GM21723 (cell line): ENCODE data around the gene CATSPERB.
"Not testable (repeated sequence)": the region's sequence is repeated elsewhere in the genome, so short reads cannot be mapped to it uniquely, and the experiment has no call there.

Experiments
- ATAC-seq: cut with Tn5 transposase; IDR thresholded peaks from one replicate; pipeline ENCODE4 v1.9.1; 2021; ENCODE audit warnings: mild to moderate bottlenecking, moderate library complexity; ENCODE audit not compliant: unreplicated experiment

Gene CATSPERB, protein sequence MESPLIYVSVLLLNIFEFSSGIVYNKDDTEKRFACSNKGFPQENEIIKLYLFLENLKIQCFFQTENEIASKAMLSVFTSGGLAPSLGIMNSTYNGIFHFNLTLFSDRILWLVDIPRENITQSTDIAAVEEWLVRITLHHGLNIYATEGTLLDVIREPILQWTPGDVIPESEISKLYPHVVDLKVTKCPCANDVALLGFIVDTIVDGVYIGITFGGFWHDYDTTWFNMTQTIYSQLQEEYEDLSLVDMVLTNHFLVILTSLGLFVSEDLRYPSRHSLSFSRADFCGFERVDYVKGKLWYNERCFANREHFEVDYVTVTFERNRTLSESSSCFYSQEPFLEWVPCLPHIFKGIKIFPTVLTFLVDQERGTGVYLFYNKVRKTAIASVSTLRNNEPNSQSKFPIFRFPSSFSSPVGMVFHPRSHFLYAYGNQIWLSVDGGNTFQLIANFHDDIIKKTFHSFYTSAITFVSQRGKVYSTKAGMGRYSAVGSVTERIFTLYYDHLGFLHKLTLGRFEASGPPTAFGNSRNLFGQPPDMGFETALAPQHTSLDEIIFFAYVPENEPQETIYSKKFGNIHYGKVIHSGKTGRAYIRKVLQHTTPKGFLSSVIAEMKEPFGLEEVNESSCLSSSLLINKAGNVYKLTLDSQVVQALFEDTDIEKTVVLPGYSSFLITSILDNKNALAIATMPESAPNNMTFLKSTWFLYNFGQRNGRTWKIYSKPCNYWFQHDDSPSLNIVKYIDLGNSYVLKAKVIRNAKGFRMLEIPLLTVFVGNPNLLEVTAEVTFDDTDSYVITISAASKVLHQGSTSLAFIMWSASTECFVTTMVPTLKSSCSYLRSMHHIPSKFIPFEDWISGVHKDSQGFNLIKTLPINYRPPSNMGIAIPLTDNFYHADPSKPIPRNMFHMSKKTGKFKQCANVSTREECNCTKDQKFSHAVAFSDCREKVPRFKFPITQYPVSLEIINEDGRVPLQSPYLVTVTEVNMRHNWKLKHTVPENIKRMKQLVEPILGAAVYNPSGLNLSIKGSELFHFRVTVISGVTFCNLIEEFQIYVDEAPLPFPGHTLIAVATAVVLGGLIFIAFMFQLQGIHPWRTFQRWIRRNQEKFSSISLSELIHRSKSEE

DNA sequence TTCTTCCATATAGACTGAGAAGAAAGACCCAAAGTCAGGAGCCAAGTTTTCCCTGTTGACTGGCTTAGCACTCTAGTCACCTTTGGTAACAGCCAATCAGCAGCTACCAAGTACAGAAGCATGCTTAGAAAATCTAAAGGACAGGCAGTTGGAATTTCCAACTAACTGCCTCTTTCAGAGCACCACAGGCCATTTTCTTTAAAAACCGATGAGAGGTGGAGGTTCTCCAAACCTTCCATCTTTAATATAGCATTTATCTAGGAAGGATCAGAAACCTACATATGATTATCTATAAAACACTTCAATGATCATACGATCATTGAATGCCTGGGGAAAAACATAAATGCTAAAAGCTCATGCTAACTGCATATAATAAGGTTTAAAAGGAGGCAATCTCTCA is at the start of gene CATSPERB:
CATSPERB (minus strand) TSS at position 101 of the 400 bp plus-strand sequence. CDS start 2,607 bp downstream, outside the sequence.
- ATAC-seq: no peak

DNA sequence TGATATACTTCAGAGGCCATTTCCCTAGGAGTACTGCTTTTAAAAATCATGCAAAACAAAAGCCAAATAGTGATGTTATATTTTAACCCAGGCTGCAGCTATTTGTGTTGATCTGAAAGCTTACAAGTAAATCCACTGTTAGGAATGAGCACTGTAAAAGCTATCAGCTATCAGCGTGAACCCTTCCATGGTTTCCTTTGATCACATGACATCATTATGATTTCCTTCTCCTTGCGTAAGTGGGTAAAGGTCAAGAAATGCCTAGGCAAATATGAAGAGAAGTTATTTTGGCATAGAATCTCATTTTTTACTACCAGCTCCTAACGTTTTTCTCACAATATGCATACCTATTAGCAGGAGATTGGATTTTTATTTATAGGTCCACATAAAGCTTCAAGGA is 48.6 kb upstream of the CATSPERB start:
- no peak for ATAC-seq

DNA sequence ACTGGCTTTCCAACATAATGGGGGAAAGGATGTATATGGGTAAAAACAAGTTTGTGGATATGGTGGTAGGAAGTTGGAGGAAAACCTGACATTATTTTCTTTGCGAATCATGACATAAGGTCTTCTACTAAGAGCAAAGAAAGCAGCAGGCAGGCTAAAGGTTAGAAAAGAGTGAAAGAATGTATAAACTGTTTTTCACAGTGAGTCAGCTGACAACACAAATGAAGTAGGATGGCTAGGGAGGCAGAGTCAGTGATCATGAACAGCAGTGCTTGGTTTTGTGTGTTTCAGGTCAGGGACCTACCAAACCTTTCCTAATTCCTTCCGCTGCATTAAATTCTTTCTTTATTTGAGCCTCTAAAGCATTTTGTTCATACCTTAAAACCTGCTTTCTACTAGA is 46.3 kb upstream of the CATSPERB start:
- ATAC-seq: no peak

DNA sequence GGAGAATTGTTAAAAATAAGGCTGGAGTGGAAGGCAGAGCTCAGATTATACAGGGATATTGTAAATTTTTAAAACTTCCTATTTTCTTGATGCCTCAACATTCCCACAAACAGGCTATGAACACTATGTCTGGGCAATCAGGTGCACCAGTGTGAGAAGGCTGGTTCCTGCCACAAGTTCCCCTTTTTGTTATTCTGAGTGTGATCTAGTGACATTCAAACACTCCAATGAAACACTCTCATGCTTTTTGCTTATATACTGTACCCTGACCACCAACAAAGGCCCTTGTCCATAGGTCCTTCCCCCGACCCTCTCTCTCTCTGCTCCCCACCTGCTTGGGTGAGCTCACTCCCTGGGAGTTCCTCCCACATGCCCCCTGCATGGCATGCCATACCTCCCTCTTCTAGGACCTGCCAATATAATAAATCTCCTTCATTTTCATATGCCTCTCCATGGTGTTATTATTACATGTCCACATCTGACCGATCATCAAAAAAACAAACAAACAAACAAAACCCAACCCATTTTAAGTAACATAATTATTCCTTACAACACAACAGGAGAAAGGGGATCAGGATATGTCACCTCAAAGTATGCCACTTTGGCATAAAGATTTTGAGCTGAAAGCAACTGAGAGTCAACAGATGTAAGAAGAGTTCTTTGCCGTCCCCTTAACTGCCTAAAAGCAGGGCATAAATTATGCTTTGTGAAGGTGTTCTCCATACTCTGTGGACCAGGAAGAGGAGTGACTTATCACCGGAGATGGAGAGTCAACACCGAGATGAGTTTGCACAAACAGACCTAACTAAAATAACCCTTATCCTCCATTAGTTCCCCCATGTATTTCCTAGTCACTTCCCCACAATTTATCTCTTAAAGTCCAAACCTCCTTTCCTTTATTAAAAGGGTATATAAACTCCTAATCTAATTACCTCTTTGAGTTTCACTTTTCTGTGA is 42.5 kb upstream of the CATSPERB start:
- no peak for ATAC-seq

DNA sequence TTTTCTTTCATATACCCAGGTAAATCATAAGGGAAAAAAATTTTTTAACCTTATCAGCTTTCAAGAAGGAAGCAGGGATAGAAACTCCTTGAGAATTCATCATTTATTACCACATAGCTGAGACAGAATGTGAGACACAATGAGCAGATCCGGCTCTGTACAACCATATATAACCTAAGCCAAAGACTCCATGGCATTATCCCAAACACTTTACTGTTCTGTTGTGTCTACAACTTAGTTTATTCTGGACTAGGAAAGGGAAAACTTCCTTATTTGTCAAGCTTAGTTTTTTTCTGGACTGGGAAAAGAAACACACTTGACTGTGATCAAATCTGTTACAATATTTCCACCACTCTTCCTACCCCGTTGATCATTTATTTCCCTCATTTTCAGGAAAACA is 38.3 kb upstream of the CATSPERB start:
- ATAC-seq: no peak

DNA sequence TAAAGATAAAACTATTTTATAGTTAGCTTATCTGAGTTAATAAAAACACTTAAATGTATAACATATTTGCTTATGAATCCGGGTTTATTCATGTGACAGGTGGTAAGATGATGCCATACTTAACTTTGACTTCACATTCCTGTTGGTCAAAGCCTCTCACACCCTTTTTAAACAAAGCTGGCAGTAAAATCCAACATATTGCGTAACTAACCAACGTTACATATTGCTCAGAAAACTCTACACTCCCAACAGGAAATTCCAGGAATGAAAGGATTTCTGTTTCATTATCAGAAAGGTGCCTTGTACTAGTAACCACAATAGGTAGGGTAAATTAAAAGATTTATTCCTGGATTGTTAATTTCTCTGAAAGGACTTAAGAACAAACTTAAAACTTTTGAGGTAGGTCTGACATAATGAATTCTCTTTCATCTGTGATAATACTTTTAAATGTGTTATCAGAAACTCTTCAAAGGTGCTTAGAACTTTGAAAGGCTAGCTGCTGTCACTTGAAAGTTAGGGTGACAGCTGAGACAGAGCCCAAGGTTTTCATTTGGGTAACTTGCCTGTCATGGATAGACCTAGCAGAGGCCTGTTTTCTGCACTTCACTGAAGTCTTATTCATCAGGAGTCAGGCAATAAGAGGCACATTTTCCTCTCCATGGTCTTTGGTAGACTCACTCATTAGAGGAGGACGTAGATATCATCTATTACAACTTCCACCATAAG is 23.8 kb upstream of the CATSPERB start:
- no peak for ATAC-seq

DNA sequence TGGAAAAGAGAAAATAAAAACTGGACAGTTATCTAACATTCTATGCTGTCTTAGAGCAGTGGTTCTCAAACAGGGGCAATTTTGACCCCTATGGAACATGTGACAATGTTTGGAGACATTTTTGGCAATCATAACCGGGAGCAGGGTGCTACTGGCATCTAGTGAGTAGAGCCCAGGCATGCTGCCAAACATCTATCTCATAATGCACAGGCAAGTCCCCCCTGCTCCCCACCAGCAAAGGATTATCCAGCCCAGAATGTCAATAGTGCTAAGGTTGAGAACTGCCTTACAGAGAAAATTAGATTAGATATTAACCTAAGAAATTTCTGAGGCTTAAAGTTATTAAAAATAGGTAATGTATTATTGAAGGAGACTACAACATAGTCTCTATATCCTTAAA is 22.9 kb upstream of the CATSPERB start:
- no peak for ATAC-seq

DNA sequence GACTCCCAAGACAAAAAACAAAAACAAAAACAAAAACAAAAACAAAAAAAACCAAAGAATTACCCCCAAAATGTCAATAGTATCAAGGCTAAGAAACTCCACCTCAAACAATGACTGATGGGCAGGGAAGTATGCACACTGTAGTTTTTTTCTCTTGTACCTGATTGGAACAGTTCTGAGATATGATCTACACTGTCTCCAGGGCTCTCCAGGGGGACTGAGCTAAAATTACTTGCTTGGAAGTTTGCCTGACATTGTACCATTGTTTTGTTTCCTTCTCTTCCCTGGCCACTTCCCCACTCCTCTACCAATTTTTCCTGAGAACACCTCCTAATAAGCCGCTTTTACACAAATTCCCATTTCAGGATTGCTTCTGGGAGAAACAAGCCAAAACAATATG is 22.3 kb upstream of the CATSPERB start:
- no peak for ATAC-seq

DNA sequence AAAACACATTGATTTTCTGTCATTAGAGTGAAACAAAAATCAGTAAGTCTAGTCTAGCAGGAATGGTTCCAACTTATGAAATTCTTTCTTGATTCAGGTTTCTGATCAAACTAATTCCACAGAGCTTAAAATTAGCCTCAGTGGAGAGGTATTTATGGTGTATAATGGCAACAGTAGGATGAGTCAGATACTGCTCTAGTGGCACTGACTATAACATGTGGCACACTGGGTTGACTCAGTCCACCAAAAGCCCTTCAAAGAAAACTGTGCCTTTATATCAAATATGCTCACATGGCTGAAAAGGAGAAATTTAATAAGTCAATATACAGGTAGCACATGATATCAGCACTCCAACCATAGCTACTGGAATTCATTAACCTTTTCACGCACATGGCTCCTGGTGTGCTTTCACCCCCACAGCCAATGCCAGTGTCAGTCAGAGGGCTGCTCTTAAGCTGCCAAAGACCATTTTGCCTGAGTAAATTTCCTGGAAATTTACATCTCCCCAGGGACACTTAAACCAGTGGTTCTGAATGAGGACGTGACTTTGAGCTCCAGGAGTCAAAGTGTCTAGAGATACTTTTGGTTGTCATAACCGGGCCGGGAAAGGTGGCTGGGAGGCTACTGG is 21.7 kb upstream of the CATSPERB start:
- no peak for ATAC-seq

DNA sequence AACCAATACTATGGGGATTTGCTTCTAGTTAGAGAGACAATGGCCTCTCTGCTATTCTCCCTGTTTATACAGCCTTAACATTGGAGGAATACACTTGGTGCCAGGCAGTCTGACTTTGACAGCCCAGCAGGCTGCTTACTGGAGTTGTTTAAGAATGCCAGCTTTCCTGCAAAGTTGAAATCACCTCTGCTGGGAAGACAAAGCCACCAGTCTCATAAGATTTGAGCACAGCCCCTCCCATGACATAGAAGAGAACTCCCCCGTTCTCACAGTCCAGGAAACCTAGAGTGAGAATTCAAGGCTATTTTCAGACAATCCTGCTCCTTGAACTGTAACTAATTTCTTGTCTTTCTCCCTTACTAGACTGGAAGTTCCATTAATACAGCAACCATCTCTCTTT is 21.1 kb upstream of the CATSPERB start:
- no peak for ATAC-seq

DNA sequence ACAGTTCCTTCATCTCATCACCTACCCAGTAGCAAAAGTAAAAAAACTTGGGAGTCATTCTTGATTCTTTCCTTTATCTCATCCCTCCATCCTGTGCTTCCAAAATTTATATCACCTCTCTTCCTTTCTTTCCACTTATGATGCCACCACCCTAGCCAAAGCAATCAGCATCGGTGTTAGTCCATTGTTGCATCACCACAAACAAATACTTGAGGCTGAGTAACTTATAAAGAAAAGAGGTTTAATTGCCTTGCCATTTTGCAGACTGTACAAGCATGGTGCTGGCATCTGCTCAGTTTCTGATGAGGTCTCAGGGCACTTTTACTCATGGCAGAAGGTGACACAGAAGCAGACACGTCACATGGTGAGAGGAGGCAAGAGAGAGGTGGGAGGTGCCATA is 19.8 kb upstream of the CATSPERB start:
- no peak for ATAC-seq

DNA sequence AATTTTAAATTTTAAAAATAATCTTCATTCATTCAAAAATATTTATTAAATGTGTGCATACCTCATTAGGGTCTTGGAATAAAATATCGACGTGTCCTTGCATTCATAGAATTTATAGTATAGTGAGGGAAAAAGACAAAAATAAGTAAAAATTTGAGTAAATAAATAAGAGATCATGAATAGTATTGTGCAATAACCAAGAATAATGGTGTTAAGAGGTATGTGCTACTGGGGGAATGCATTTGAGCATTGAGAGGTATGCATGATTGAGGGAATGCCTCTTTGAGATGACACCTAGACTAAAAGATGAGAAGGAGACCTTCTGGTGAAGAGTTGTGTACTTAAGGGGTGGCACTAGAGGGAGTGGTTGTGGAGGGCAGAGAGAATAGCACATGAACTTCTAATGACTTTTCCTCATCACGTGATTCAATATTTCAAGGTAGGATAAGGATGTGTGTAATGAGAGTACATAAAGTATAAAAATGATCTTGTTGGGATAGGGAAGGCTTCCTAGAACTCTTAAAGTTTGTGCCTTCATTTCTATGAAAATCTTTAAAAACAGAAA is 18.8 kb upstream of the CATSPERB start:
- ATAC-seq: no peak

DNA sequence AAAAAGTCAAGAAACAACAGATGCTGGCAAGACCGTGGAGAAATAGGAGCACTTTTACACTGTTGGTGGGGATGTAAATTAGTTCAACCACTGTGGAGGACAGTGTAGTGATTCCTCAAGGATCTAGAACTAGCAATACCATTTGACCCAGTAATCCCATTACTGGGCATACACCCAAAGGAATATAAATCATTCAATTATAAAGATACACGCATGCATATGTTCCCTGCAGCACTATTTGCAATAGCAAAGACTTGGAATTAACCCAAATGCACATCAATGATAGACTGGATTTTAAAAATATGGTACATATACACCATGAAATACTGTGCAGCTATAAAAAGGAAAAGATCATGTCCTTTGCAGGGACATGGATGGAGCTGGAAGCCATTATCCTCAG is 18.0 kb upstream of the CATSPERB start:
- ATAC-seq: no peak

DNA sequence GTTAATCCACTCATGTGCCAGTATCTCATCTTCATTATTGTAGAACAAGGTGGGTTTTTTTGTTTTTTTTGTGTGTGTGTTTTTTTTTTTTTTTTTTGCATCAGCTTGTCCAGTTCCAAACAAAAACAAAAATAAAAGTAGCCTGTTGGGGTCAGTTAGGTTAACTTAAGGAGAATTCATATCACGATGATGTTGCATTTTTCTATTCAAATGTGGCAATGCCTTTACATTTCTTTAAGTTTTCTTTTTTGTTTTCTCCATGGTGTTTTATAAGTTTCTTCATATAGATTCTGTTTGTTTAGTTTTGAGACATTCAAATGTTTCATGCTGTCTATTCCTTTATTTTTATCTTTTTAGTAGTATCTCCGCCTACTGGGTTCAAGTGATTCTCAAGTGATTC is 16.2 kb upstream of the CATSPERB start:
- no peak for ATAC-seq

DNA sequence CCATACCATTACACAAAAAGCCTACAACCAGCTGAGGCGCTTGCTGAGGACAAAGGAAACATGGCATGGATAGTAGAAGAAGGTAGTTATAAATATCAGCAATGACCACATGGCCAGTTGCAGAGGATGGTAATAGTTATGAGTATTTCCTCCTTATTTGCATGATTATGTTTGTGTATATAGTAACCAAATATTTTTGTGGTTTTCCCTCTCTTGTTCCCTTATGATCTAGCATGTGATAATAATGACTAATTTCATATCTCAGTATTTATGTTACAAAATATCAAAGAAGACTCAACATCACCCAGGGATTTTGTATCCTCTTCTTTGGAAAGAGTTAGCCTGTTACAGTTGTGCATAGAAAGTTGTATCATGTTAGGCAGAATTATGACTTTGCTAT is 13.5 kb upstream of the CATSPERB start:
- no peak for ATAC-seq

DNA sequence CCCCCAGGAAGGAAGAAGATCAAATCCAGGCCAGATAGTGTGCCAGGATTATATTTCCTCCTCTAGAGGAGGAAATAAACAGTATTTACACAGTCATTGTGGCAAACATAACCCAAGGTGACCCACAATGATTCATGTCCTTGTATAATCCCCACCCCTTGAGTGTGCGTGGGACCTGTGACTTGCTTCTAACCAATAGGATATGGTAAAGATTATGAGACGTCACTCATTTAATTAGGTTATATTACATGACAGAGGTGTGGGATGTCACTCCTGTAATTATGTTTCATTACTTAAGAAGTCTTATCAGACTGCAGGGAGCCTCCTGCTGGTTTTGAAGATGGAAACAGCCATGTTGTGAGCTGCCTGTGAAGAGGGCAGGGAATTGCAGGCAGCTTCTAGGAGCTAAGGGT is 12.2 kb upstream of the CATSPERB start:
- ATAC-seq: no peak

DNA sequence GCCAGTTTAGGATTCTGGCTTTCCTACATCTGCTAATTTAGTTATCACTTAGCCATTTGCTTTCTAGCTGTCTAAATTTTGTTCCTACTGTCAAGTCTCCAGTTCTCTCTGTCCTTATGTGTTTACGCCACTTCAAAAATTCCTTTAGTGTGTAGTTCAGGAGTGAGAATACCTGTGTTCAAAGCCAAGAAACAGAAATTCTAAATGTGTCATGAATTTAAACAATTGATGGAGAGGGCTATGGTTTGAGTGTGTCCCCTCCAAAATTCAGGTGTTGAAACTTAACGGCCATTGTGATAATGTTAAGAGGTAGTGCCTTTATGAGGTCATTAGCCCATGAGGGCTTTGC is 11.4 kb upstream of the CATSPERB start:
- no peak for ATAC-seq

DNA sequence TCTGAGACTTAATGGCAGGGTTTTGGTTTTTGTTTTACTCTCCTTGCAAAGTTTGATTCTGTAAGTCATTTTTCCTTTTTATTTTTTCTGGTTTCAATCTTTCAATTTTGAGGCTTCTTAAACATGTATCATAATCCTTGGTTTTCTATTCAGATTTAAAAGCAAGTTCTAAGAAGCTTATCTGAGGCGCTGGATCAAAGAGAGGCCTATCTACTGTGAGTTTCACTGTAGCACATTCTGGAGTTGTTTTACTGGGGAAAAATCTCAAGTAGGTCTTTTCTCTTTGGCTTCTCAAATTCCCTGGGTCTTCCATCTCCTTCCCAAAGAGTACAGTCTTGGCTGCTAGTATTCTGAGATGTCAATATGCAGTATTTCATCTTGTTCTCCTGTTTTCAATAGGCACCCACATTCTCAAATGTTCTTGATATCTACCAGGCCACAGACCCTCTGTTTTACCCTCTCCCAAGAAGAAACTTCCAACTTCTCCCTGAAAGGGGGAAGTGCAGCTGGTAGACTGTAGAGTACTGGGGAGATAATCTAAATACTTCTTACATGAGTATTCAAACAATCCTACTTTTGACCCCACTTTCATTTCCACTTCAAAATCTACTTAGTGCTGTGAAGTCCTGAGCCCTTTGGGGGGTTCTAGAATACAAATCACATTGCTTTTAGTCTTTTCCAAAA is 10.9 kb upstream of the CATSPERB start:
- ATAC-seq: no peak

DNA sequence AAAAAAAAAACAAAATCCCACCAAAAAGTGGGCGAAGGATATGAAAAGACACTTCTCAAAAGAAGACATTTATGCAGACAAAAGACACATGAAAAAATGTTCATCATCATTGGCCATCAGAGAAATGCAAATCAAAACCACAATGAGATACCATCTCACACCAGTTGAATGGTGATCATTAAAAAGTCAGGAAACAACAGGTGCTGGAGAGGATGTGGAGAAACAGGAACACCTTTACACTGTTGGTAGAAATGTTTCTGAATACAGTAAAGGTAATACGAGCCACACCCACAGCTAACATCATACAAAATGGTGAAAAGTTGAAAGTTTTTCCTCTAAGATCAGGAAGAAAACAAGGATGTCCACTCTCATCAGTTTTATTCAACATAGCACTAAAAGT is 8.0 kb upstream of the CATSPERB start:
- not testable (repeated sequence) for ATAC-seq
